Adrenal gland (tissue), 12 donors: Measurements from ENCODE around the gene CDADC1. TPM values are rescaled to one million over a fixed set of nuclear protein-coding genes. Genes with fewer than 3 reads are reported as not detected.

ENCODE experiments used
- DNase-seq, 7 donors: peaks; one replicate each; pipeline ENCODE4 v3.0.0-alpha.2; 2019 to 2020
- H3K27ac ChIP-seq, 5 donors: fragments of 200-600 bp; sonication (generic) in 4 of 5; 1 replicate in 3 of 5; 2 replicates in 2 of 5; pipeline versions ENCODE4 v1.5.1 to v1.8.0; 2016 to 2020; ENCODE audit warnings: mild to moderate bottlenecking in 1 of 5
- H3K27me3 ChIP-seq: fragments of 200-600 bp; 2 replicates; pipeline ENCODE4 v1.8.0; 2021
- H3K36me3 ChIP-seq, 2 donors: fragments of 200-600 bp; replicated peaks in 1 of 2; 1 replicate in 1 of 2; 2 replicates in 1 of 2; pipeline versions ENCODE4 v1.5.1 to v1.8.0; 2018 to 2022
- H3K4me1 ChIP-seq, 2 donors: fragments of 200-600 bp; replicated peaks in 1 of 2; 1 replicate in 1 of 2; 2 replicates in 1 of 2; pipeline versions ENCODE4 v1.5.1 to v1.8.0; 2018 to 2021
- H3K4me3 ChIP-seq, 4 donors: fragments of 200-600 bp; sonication (generic) in 3 of 4; one replicate each; pipeline ENCODE4 v1.5.1; 2016 to 2018
- H3K9me3 ChIP-seq, 3 donors: fragments of 200-600 bp; sonication (generic) in 1 of 3; replicated peaks in 1 of 3; 1 replicate in 2 of 3; 2 replicates in 1 of 3; pipeline versions ENCODE4 v1.5.1 to v1.8.0; 2016 to 2021
- CTCF ChIP-seq, 6 experiments: fragments of 450-650 bp in 4 of 6; fragments of 200-600 bp in 2 of 6; sonication (generic) in 1 of 6; IDR thresholded peaks; 1 replicate in 5 of 6; 2 replicates in 1 of 6; pipeline versions ENCODE4 v1.5.1 to v1.8.0; 2016 to 2021; ENCODE audit warnings: antibody characterized with exemption in 6 of 6, mild to moderate bottlenecking in 2 of 6, moderate library complexity in 1 of 6
- POLR2A ChIP-seq, 2 donors: fragments of 450-650 bp; IDR thresholded peaks; one replicate each; pipeline ENCODE4 v1.6.1; 2017; ENCODE audit warnings: antibody characterized with exemption in 2 of 2, mild to moderate bottlenecking in 2 of 2, moderate library complexity in 1 of 2
- WGBS, 4 donors: extraction: QIAGEN DNeasy Blood & Tissue Kit in 2 of 4; methylation state at CpG; one replicate each; pipeline versions ENCODE4 v1.1.5 to v1.1.7; 2013 to 2017; 5-methylcytosine and 5-hydroxymethylcytosine counted together
- intact Hi-C, 2 donors: fragments of 100-400 bp; cut with DNase I; formaldehyde crosslinking; loops; one replicate each; pipeline versions ENCODE4 v1.14.1 to v1.15.0; 2022 to 2023
- polyA plus RNA-seq, 3 donors: library from polyadenylated mRNA; stranded (reverse); fragments of 200-250 nt in 2 of 3; fragments of 350-450 nt in 1 of 3; fragmentation: Illumina TruSeq in 1 of 3; extraction: RNeasy Lipid Tissue Mini Kit (QIAGEN cat#74804) in 1 of 3; gene quantifications; one replicate each; pipeline ENCODE4 v1.2.3, GENCODE V29; 2013 to 2014
- total RNA-seq, 9 donors: library from RNA; depleted of rRNA in 4 of 9; stranded (reverse); fragments of >200 nt in 4 of 9; fragments of 120-200 nt in 1 of 9; fragmentation: NEBNext Ultra II Directional in 1 of 9; extraction: Animal tissue kit (Norgen Biotek cat#: 25700) in 1 of 9; gene quantifications; one replicate each; pipeline versions ENCODE4 v1.1.0 to v1.2.4, GENCODE V29; 2013 to 2023
- donor health status: healthy with polysubstance abuse.
- donor health status: Bipolar disorder and iron deficiency.
- donor health status: DM: yes; HTN: yes; CAD: no.
- donor health status: DM: no; HTN: no; CAD: no.
- donor health status: DM: no; HTN: no; CAD: no.
- donor health status: DM: yes; HTN: yes; CAD: no.

CDADC1 gene
- total and polyA plus RNA-seq, 12 donors = 4.4 to 25.4 (median 15.1) TPM

- peak in 3 of 7 donors; percentile 28 to 60 (median 52) for DNase-seq
- Histone ChIP-seq H3K9me3 (no peaks in the 10 kb centered on the region), H3K4me3 (no peak overlapping the region), H3K27me3 (peaks cover 12% of the 10 kb centered on the region), H3K36me3 (no peaks in the 10 kb centered on the region), H3K27ac (no peak overlapping the region), H3K4me1 (peaks cover 5 to 9% of the 10 kb centered on the region in 2 donors)
- TF ChIP-seq CTCF (IDR thresholded peaks at IDR 0.05) (no peak), POLR2A (IDR thresholded peaks at IDR 0.05) (no peak)
- intact Hi-C loops = loop anchor here in 1 of 2 donors (10.0 kb wide), 1 partner anchor 49 kb away; no protein-coding TSS in a partner anchor
- WGBS, 4 donors = 63 to 72% (median 68%) methylated on average over 5 of the region's 5 CpGs
Measured at GRCh38 chr13:49225223-49226042, 22.3 kb upstream of the CDADC1 start.

DNA sequence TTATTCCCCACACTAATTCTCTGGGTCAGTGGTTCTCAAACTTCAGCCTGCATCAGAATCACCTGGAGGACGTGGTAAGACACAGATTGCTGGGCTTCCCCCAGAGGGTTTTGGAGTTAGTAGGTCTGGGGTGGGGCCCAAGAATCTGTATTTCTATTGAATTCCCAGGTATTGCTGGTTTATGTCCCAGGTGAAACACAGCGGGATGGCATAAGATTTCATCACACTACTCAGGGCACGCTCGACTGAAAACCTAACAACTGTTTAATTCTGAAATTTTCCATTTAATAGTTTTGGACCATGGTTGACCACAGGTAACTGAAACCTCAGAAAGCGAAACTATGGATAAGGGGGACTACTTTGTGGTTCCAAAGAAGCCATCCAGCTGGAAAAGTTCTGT, 21.1 kb upstream of the CDADC1 start:
- H3K36me3 ChIP-seq = no peaks in the 10 kb centered on the region
- no peak for DNase-seq
- H3K9me3 ChIP-seq = no peaks in the 10 kb centered on the region
- H3K27me3 ChIP-seq = peaks cover under 1% of the 10 kb centered on the region
- H3K27ac ChIP-seq = no peak overlapping the region
- intact Hi-C loops = loop anchor here in 1 of 2 donors (10.0 kb wide), 1 partner anchor 48 kb away; no protein-coding TSS in a partner anchor
- WGBS, 4 donors = 84 to 94% (median 91%) methylated on average over 5 of the region's 5 CpGs
- no peak overlapping the region for H3K4me3 ChIP-seq
- TF ChIP-seq CTCF (IDR thresholded peaks at IDR 0.05) (no peak), POLR2A (IDR thresholded peaks at IDR 0.05) (no peak)
- no peaks in the 10 kb centered on the region for H3K4me1 ChIP-seq

- intact Hi-C loops = no loop called here
- DNase-seq = no peak
- 86 to 92% (median 90%) methylated on average over 3 of the region's 3 CpGs for WGBS, 4 donors
- Histone ChIP-seq H3K4me3 (no peak overlapping the region), H3K9me3 (no peaks in the 10 kb centered on the region), H3K4me1 (no peaks in the 10 kb centered on the region), H3K36me3 (no peaks in the 10 kb centered on the region), H3K27ac (no peak overlapping the region), H3K27me3 (no peaks in the 10 kb centered on the region)
- TF ChIP-seq POLR2A (IDR thresholded peaks at IDR 0.05) (no peak), CTCF (IDR thresholded peaks at IDR 0.05) (no peak)
Measured at GRCh38 chr13:49234741-49235140, 13.0 kb upstream of the CDADC1 start.

GRCh38 chr13:49235856-49236431, 11.8 kb upstream of the CDADC1 start:
- Histone ChIP-seq H3K27me3 (no peaks in the 10 kb centered on the region), H3K4me1 (no peaks in the 10 kb centered on the region), H3K9me3 (no peaks in the 10 kb centered on the region), H3K4me3 (no peak overlapping the region), H3K36me3 (no peaks in the 10 kb centered on the region), H3K27ac (no peak overlapping the region)
- TF ChIP-seq CTCF (IDR thresholded peaks at IDR 0.05) (no peak), POLR2A (IDR thresholded peaks at IDR 0.05) (no peak)
- no peak for DNase-seq
- 93 to 95% (median 94%) methylated on average over 6 of the region's 6 CpGs for WGBS, 4 donors
- intact Hi-C loops = no loop called here
